ENCODE measurements around the gene FBXW11.

DNA sequence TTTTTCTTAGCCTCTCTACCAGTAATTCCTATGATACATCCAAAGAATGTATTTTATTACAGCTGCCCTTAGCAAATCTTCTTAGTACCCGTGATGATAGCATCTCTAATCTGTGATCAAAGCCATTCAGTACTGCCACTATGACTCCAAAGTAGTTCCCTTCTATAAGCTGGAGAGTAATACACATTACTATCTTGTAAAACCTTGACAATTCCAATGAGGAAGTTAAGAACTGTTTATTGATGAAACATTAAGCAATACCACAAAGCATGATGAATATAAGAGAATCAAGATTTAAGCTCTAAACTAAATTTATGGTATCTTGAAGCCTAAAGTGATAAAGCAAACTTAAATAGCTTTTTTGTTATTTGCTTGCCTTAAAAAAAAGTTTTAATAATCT, 134.7 kb downstream of the FBXW11 start:
- TF ChIP-seq, protein P1, sequence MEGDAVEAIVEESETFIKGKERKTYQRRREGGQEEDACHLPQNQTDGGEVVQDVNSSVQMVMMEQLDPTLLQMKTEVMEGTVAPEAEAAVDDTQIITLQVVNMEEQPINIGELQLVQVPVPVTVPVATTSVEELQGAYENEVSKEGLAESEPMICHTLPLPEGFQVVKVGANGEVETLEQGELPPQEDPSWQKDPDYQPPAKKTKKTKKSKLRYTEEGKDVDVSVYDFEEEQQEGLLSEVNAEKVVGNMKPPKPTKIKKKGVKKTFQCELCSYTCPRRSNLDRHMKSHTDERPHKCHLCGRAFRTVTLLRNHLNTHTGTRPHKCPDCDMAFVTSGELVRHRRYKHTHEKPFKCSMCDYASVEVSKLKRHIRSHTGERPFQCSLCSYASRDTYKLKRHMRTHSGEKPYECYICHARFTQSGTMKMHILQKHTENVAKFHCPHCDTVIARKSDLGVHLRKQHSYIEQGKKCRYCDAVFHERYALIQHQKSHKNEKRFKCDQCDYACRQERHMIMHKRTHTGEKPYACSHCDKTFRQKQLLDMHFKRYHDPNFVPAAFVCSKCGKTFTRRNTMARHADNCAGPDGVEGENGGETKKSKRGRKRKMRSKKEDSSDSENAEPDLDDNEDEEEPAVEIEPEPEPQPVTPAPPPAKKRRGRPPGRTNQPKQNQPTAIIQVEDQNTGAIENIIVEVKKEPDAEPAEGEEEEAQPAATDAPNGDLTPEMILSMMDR (IDR thresholded peaks at IDR 0.05; ENCODE audit: poor library complexity, severe bottlenecking) = no peak
- TF ChIP-seq EP300 (conservative IDR thresholded peaks at IDR 0.05; ENCODE audit: poor library complexity, severe bottlenecking) (no peak), MXI1 (conservative IDR thresholded peaks at IDR 0.05; ENCODE audit: poor library complexity, severe bottlenecking) (no peak), SMC3 (conservative IDR thresholded peaks at IDR 0.05; ENCODE audit: poor library complexity) (no peak), EZH2 (IDR thresholded peaks at IDR 0.05; ENCODE audit: borderline replicate concordance, insufficient read depth, low read length, poor library complexity, severe bottlenecking) (no peak)
